Muscle layer of colon (tissue), 2 donors: Measurements from ENCODE around the gene PRRX2.

Experiments
- H3K27ac ChIP-seq: one replicate; pipeline ENCODE4 v1.7.0; 2013; ENCODE audit warnings: low read depth, mild to moderate bottlenecking, low read length, moderate library complexity
- H3K27me3 ChIP-seq, 2 donors: one replicate each; pipeline ENCODE4 v1.7.0; 2013; ENCODE audit warnings: low read length in 2 of 2, mild to moderate bottlenecking in 2 of 2; ENCODE audit not compliant: insufficient read depth in 2 of 2, control insufficient read depth in 1 of 2
- H3K36me3 ChIP-seq: one replicate; pipeline ENCODE4 v1.7.0; 2013; ENCODE audit warnings: mild to moderate bottlenecking, low read length; ENCODE audit not compliant: insufficient read depth
- H3K4me1 ChIP-seq: one replicate; pipeline ENCODE4 v1.7.0; 2013; ENCODE audit warnings: mild to moderate bottlenecking, low read length; ENCODE audit not compliant: insufficient read depth
- H3K4me3 ChIP-seq, 2 donors: one replicate each; pipeline ENCODE4 v1.7.0; 2013; ENCODE audit warnings: low read length in 2 of 2, low read depth in 1 of 2, mild to moderate bottlenecking in 1 of 2, moderate library complexity in 1 of 2
- H3K9ac ChIP-seq: one replicate; pipeline ENCODE4 v1.7.0; 2013; ENCODE audit warnings: low read length
- H3K9me3 ChIP-seq: one replicate; pipeline ENCODE4 v1.7.0; 2013; ENCODE audit warnings: mild to moderate bottlenecking, low read length
- donor health status: abdominal sarcoma.
- donor health status: Adenocarcinoma of cecum.

The PRRX2 gene

DNA sequence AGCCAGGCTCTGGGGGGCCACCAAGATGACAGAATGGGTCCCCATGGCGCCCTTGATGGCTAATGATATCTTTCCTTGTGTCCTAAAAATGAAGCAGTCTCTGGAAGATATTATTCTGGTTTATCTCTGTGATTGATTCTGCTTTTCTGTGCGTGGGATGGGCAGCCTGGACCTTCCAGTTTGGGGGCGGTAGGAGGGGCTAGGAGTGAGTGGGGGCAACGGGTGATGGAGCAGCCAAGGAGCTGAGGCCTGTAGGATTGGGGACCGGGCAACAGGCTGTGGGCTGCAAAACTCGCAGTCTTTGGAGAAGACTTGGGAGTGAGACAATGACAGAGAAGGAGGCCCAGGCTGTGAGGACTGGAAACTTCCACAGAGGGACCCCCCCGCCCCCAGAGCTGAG lies 8.8 kb downstream of the PRRX2 start:
- no peak overlapping the region for H3K27ac ChIP-seq
- H3K9me3 ChIP-seq: no peaks in the 10 kb centered on the region

DNA sequence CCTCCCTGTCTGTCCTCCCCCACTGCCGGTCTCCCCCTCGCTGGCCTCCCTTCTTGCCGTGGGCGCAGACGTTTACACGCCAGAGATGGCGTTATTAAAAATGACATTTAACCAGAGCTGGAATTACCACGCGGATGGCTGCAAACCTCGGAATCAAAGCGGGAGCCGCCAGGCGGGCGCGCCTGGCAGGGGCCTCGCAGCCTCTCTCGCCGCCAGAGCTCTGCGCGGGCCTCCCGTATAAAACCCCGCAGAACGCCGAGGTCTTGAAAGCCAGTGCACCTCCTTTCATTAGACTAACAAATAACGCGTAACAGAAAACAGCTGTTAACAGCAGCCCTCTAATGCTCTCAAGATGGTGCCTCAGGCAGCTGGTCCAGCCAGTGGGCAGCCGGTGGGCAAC lies 10.2 kb downstream of the PRRX2 start:
- no peak overlapping the region for H3K27ac ChIP-seq
- H3K27me3 ChIP-seq: peaks cover 8 to 14% of the 10 kb centered on the region in 2 donors
- no peaks in the 10 kb centered on the region for H3K4me1 ChIP-seq

More for the DNA sequence above, 8.8 kb downstream of the PRRX2 start:
- no peaks in the 10 kb centered on the region for H3K36me3 ChIP-seq
- peaks cover 8 to 14% of the 10 kb centered on the region in 2 donors for H3K27me3 ChIP-seq
- no peak overlapping the region for H3K4me3 ChIP-seq
- no peak overlapping the region for H3K9ac ChIP-seq
- no peaks in the 10 kb centered on the region for H3K4me1 ChIP-seq

DNA sequence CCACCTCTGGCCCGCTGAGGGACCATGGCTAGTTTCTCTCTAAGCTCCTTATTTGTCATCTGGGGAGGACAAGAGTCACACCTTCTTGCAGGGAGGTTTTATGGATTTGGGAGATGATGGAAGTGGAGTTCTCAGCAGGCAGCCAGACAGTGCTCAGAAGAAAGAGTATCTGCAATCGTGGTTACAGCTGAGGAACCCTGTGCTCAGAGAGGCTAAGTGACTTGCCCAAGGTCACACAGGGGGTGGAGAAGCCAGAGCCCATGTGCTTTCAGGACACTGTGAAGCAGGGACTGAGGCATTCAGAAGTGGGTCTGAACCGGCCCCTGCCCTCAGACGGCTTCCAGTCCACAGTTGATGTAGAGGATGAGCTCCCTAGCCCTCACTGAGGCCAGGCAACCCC lies 10.8 kb downstream of the PRRX2 start:
- H3K9me3 ChIP-seq: no peaks in the 10 kb centered on the region
- H3K36me3 ChIP-seq: no peaks in the 10 kb centered on the region
- H3K9ac ChIP-seq: no peak overlapping the region
- no peaks in the 10 kb centered on the region for H3K4me1 ChIP-seq
- H3K27me3 ChIP-seq: peaks cover 8 to 14% of the 10 kb centered on the region in 2 donors
- H3K4me3 ChIP-seq: no peak overlapping the region
- no peak overlapping the region for H3K27ac ChIP-seq

More for the DNA sequence above, 10.2 kb downstream of the PRRX2 start:
- Histone ChIP-seq H3K4me3 (no peak overlapping the region), H3K36me3 (no peaks in the 10 kb centered on the region), H3K9me3 (no peaks in the 10 kb centered on the region), H3K9ac (no peak overlapping the region)

DNA sequence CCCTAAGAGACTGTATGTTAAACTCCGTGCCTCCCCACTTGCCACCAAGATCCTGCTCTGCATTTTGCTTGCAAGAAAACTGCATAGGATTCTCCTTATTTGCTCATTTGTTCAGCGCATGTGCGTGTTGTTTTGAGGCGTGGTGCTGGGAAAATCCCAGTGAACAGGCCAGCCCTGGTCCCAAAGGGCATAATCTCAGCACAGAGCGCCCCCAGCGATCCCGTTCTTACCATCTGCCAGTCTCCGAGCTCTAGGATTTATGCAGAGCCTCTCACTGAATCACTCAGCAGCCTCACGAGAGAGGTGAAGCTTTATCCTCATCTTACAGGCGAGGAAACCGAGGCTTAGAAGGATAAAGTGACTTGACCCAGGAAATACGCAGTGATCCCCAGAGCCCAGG lies 11.5 kb downstream of the PRRX2 start:
- Histone ChIP-seq H3K36me3 (no peaks in the 10 kb centered on the region), H3K9ac (no peak overlapping the region), H3K27me3 (peaks cover 8 to 16% of the 10 kb centered on the region in 2 donors), H3K4me1 (no peaks in the 10 kb centered on the region), H3K4me3 (no peak overlapping the region), H3K27ac (no peak overlapping the region), H3K9me3 (no peaks in the 10 kb centered on the region)

DNA sequence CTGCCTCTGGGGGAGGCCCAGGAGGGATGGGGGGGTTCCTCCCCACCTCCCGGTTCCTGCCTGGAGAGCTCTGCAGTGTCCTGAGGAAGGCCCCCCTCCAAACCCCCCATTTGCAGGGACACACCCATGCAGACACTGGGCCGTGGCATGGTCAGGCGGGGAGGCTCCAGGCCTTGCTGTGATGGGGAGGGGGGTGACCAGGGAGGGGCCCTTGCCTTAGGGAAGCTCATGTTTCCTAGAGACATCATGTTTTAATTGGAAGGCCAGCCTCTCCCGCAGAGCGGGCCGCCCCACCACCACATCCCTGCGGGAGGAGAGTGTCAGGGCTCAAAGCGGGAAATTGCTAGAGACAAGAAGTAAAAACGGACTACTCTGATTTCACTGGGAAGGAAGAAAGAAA lies 12.0 kb downstream of the PRRX2 start:
- Histone ChIP-seq H3K27ac (no peak overlapping the region), H3K4me3 (no peak overlapping the region), H3K9ac (no peak overlapping the region), H3K4me1 (no peaks in the 10 kb centered on the region), H3K36me3 (no peaks in the 10 kb centered on the region), H3K9me3 (no peaks in the 10 kb centered on the region), H3K27me3 (peaks cover 8 to 20% of the 10 kb centered on the region in 2 donors)

DNA sequence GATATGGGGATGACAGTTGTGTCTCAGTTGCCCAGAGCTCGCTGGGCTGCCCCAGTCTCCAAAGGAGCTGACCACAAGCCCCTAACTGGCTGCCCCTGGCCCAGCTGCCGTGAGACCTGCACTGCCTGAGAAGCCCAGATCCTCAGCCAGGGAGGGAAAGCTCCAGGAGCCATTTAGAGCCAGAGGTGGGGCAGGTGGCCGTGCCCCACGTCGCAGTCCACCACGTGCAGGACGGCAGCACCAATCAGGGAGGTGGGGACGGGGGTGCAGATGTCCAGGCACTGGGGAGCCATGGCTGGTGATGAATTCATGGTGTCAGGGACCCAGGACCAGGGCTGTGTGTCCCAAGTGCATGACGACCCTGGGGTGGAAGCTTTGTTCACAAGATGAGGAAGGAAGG lies 13.4 kb downstream of the PRRX2 start:
- no peaks in the 10 kb centered on the region for H3K36me3 ChIP-seq
- H3K9ac ChIP-seq: no peak overlapping the region
- H3K27ac ChIP-seq: no peak overlapping the region
- no peak overlapping the region for H3K4me3 ChIP-seq
- H3K27me3 ChIP-seq: peaks cover 8 to 21% of the 10 kb centered on the region in 2 donors
- no peaks in the 10 kb centered on the region for H3K4me1 ChIP-seq
- no peaks in the 10 kb centered on the region for H3K9me3 ChIP-seq

DNA sequence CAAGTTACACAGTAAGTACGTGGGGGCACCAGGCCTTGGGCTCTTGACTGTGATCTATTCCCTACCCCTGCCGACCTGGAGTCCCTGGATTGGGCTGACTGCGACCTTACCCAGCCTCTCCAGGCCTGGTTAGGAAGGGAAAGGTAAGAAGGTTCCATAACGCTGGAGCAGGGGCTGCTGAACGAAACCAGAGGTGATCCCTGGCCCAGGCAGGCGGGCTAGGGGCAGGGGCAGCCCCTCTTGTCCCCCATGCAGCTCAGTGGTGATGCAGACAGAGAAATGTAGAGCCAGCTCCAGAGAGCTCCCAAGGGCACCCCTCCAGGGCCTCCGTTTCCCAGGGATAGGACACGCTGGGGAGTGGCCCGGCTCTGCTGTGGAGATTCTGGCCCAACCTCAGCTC lies 14.1 kb downstream of the PRRX2 start:
- Histone ChIP-seq H3K9ac (no peak overlapping the region), H3K4me3 (no peak overlapping the region), H3K9me3 (no peaks in the 10 kb centered on the region), H3K27me3 (peaks cover 8 to 21% of the 10 kb centered on the region in 2 donors), H3K27ac (no peak overlapping the region), H3K36me3 (no peaks in the 10 kb centered on the region), H3K4me1 (no peaks in the 10 kb centered on the region)

DNA sequence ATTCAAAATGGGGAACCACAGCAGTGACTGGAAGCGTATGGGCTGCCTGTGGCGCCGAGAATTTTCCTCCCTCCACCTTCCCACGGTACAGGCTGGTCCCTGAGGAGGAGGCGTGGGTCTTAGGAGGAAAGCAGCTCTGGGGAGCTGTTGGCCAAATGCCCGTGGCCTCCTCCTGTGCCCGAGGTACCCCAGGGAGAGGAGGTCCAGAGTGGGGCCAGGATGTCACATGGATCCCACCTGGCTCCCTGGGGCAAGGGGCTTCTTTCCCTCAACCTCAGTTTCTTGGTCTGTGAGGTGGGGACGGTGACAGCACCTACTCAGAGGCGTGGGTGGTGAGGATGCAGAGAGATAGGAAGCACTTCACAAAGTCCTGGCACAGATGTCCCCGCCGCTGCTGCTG lies 16.5 kb downstream of the PRRX2 start:
- H3K4me1 ChIP-seq: no peaks in the 10 kb centered on the region
- peaks cover 0 to 8% of the 10 kb centered on the region in 2 donors for H3K27me3 ChIP-seq

DNA sequence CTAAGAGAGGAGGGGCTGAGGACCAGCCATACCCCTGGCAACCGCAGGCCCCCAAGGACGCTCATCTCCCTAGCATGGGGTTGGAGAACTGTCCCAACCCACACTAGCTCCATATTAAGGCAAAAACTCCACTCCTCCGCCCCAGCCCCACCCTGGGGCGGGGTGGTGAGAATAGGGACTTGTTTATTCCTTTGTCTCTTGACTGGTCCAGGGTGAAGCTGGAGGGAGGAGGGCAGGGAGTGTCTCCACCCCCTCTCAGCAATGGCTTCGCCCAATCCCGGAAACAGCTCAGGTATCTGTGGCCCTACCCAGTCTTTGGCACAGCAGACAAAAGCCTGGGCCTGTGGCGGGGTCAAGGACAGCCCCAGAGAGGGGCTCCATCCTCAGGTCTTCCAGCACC lies 16.9 kb downstream of the PRRX2 start:
- H3K27me3 ChIP-seq: peaks cover 0 to 6% of the 10 kb centered on the region in 2 donors
- no peaks in the 10 kb centered on the region for H3K4me1 ChIP-seq
- no peak overlapping the region for H3K27ac ChIP-seq
- H3K9me3 ChIP-seq: no peaks in the 10 kb centered on the region
- H3K4me3 ChIP-seq: no peak overlapping the region
- no peaks in the 10 kb centered on the region for H3K36me3 ChIP-seq
- no peak overlapping the region for H3K9ac ChIP-seq

More for the DNA sequence above, 16.5 kb downstream of the PRRX2 start:
- Histone ChIP-seq H3K4me3 (no peak overlapping the region), H3K27ac (no peak overlapping the region), H3K36me3 (no peaks in the 10 kb centered on the region), H3K9ac (no peak overlapping the region), H3K9me3 (no peaks in the 10 kb centered on the region)

DNA sequence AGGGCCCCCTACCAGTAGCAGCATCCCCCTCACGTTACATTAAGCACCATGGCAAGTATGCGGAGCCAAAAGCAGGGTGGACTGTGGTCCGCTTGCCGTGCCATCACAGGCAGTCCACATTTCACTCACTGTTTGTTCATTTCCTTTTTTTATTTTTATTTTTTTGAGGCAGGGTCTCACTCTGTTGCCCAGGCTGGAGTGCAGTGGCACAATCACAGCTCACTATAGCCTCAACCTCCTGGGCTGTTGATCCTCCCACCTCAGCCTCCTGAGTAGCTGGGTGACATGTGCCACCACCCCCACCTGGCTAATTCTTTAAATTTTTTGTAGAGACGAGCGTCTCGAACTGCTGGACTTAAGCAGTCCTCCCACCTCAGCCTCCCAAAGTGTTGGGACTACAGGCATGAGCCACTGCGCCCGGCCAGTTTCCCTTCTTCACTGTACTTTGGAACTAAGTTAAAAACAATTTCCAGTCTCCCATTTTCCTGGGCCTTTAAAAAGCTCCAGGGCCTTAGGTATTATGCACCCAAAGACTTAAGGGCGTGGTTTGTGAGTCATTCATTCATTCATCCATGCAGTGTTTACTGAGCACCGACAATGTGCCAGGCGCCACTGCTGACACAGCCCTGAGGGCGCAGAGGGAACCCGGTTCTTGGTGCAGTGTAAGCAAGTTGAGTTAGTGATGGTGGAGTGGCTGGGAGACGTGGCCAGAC lies 19.9 kb downstream of the PRRX2 start:
- Histone ChIP-seq H3K27ac (no peak overlapping the region), H3K9me3 (no peaks in the 10 kb centered on the region), H3K4me3 (no peak overlapping the region), H3K27me3 (peaks cover 0 to 6% of the 10 kb centered on the region in 2 donors), H3K36me3 (no peaks in the 10 kb centered on the region), H3K9ac (no peak overlapping the region), H3K4me1 (no peaks in the 10 kb centered on the region)

DNA sequence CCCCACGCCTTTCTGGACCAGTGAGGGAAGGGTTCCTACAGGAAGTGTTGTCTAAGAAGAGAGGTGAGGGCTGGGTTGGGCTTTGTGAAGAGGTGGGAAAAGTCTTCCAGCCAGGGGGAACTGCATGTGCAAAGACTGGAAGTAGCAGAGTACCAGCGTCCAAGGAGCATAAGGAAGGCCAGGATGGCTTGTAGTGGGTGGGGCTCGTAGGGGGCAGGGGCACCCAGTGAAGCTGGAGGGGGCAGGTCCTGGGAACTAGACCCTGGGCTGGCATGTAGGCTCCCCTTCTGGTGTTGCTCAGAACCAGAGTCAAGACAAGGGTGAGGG lies 20.4 kb downstream of the PRRX2 start:
- H3K4me3 ChIP-seq: no peak overlapping the region
- peaks cover 0 to 6% of the 10 kb centered on the region in 2 donors for H3K27me3 ChIP-seq
- no peaks in the 10 kb centered on the region for H3K4me1 ChIP-seq
- H3K36me3 ChIP-seq: no peaks in the 10 kb centered on the region
- no peaks in the 10 kb centered on the region for H3K9me3 ChIP-seq
- no peak overlapping the region for H3K9ac ChIP-seq
- H3K27ac ChIP-seq: no peak overlapping the region

DNA sequence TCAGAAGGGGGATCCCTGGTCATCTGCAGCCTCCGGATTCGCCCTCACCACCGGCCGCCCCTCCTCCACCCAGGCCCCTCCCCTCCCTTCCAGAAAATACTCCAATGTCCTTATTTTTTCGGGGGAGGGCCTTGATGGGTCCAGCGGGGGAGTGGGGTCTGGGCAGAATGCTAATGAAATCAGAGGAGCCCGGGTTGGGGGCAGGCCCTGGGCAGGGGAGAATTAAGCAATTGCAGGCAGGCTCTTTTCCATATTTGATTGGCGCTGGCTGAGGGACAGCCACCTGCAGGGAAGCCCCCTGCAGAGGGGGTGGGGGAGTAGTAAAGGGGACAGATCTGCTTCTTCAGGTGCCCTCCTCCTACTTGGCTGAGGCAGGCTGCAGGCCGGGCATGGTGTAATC lies 21.3 kb downstream of the PRRX2 start:
- Histone ChIP-seq H3K27ac (no peak overlapping the region), H3K9me3 (no peaks in the 10 kb centered on the region), H3K36me3 (no peaks in the 10 kb centered on the region), H3K9ac (no peak overlapping the region), H3K4me3 (no peak overlapping the region), H3K27me3 (peaks cover 0 to 6% of the 10 kb centered on the region in 2 donors), H3K4me1 (no peaks in the 10 kb centered on the region)
